COLO668 (cell line): ENCODE results near the gene TNS3.
"Not testable (repeated sequence)": the region's sequence is repeated elsewhere in the genome, so short reads cannot be mapped to it uniquely, and the experiment has no call there.

Source experiments
- DNase-seq: peaks from one replicate; lab custom pipeline; 2025; ENCODE audit not compliant: unreplicated experiment; lab: John Stamatoyannopoulos, UW

TNS3 gene

DNA sequence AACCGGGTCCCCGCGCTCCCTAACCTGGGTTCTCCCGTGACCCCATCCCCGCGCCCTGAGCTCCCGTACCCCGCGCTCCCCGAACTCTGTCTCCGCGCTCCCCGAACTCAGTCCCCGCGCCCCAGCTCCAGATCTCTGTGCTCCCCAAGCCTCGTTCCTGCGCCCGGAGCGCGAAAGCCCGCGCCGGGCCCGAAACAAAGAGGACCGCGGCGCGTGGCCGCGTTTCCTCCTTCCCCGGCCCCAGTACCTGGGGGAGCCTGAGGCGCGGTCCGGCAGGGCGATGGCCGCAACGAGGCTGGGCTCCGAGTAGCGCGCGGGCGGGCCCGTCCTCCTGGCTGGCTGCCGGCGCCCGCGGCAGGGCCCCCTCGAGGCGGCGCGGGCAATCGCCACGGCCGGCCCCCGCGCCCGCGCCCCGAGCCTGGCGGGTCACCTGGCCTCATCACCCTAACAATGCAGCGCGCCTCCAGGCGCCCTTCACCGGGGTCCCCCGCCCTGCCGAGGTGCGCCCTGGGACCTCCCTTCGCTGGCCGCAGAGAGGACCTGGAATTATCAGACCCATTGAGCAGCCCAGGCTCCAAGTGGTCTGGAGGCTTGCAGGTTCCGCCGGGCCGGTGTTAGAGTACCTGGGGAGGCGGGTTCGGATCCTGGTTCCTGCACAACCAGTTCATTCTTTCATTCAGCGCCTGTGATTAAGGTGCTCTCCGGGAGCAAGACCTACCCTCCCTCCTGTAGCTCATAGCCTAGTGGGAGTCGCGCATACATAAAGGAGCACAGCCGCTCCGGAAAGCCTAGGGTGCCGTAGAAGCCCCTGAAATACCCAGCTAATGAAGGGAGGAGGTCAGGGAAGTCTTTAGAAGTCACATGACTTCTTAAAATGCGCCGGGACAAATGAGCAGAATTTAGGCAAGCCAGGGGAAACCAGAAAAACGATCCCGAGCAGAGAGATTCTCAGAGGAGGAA lies at the start of gene TNS3:
TNS3 (minus strand) TSS at position 308 of the 960 bp plus-strand sequence. CDS start 142,475 bp downstream, outside the sequence.
- DNase-seq, result peak; percentile 88

DNA sequence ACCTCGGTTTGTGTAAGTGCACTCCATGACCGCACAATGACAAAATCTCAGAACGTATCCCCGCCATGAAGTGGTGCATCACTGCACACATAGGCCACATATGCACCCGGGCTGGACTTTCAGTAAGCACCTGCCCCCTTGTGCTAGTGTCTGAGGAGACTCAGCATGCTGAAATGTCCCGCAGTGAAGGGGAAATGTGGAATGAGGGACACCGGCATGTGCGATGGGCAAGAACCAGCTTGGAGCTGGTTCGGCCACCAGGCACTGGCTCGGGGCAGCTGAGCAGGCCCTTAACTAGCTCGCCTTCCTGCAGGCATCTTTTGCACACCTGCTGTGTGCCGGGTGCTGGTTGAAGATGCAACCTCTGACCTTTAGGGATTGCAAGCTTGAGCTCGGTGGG lies 49.8 kb upstream of the TNS3 start:
- DNase-seq, result no peak

DNA sequence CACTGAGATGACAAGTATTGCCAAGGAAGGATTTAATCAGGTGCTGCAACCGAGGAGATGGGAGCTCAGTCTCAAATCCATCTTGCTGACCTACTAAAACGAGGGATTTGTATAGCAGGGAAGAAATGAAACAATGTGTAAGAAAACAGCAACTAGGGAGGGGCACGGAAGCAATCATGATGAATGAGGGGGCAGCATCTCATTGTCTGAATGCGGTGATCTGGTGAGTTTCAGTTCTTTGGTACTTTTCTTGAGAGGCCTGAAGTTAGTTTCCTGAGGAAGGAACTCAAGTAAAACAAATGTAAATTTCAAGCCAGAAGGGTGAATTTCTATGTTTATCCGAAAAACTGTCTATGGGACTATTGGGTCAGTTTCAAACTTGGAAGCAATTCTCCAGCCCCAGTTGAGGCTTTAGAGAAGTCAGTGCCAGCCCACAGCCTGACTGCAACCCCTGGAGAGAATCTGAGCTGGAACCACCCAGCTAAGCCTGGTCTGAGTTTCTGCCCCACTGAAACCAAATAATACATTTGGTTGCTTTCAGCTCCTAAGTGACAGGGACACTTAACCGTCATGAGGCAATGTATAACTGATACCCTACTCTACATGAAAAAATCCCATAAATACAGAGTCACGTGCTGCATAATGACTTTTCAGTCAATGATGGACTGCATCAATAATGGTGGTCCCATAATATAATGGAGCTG lies 45.8 kb upstream of the TNS3 start:
- DNase-seq, result no peak

DNA sequence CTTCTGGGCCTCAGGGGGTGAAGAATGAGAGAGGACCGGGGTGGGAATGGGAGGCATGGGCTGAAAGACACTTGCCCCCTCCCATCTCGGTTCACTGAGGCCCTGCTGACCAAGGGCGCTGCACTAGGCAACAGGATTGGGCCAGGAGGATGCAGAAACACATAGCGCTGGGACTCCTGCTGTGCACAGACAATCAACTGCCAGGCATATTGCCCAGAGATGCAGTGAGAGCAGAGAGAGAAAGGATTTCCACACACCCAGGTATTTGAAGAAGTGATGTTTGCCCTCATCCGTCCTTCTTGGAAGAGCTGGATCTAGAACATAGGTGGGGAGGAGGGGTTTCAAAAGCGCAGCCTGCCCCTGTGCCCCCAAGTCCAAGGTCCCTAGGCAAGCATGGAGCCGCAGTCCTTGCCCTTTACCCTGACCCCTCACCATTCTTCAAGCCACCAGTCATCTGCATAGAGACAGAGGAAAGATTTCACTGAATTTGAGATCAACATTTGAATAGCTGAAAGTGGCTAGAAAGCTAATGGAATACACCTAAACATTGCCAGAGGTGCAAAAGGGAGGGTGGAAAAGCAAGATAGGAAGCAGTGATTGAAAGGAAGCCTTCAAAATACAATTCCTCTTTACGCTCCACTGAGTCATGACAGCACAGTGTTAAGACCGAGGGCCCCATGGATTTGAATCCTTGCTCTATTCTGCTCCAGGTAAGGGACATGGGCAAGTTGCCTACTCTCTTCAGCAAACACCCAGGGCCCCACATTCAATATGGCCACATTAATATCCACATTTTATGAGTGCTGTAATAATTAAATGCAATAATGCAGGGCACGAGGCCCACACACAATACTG lies 44.2 kb upstream of the TNS3 start:
- no peak for DNase-seq

DNA sequence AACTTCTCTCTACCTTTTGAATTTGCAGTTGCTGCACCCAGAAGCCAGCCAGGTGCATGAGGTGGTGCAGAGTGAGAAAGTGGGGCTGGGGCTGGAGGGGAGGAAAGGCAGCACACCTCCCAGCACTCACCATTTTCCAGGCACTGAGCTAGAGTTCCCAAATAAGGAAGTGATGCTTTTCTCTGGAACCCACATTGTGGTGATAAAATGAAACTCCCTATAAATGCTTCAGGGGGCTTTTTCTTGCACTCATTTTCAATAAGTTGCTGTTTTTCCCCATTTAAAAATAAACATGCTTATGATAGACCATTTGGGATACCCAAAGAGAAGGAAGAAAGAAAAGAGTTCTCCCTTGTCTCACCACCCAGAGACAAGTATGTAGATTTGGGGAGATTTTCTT lies 42.8 kb upstream of the TNS3 start:
- DNase-seq, result no peak

DNA sequence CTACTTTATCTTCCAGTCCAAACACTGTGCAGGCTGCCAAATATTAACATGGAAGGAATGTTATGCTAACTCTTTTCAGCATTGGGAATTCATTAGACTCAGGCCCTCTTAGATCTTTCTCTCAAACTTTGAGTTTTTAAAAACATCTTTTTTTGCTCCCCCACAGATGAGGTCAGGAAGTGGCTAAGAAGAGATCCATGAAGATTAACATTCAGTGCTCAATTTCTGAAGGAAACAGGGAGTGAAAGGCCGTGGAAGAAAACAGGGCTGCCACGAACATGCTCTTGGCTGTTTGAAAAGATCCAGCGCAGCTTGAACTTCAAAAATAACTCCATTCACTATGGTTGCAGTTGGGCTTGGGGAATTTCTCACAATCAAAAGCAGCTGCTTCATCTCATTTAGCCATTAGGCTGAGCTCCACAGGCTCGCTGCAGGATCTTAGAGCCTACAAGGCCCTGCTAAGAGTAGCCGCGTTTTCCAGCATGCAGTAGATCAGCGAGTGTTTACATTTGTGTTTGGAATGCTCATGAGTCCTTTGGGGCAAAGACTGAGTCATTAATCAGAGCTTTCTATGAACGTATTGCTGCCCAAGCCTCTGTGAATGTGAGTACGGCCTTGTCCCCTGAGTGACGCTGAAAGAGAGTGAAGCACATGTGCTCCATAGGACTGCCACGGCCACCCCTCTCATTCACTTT lies 41.2 kb upstream of the TNS3 start:
- DNase-seq, result no peak

DNA sequence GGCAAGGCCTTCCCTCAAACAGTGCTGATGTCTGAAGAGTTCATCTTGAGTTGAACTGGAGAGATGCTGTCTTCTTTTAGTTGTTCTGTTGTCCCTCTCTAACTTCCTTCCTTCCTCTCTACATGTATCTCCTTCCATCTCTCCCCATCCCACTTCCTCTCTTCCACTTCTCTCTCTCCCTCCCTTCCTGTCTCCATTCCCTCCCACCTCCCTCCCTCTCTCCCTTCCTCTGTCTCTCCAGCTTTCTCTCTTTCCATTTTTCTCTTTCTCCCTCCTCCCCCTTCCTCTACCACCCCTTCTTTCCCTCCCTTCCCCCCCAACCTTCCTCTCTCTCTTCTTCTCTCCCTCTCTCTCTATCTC lies 40.7 kb upstream of the TNS3 start:
- DNase-seq, result no peak

DNA sequence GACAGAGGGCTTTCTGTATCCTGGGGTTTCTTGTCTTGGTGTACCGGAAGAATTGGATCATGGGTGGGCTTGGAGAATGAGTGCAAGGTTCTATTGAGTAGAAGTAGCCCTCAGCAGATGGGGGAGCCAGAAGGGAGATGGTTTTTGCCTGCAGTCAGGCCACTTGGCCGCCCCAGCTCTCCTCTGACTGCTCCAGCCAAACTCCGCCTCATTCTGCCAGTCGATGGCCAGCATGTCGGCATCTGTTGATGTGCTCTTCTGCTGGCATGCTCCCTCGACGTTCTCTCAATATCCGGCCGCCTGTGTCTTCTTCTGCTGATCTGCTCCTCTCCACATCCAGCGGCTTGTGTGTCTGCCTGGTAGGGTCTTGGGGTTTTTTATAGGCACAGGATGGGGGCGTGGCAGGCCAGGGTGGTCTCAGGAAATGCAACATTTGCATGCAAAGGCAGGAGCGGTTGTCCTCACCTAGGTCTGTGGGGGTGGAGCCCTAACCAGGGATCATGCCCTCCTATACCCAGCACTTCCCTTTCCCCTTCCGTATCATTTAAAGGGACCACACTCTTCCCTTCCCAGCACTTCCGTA lies 40.2 kb upstream of the TNS3 start:
- no peak for DNase-seq

DNA sequence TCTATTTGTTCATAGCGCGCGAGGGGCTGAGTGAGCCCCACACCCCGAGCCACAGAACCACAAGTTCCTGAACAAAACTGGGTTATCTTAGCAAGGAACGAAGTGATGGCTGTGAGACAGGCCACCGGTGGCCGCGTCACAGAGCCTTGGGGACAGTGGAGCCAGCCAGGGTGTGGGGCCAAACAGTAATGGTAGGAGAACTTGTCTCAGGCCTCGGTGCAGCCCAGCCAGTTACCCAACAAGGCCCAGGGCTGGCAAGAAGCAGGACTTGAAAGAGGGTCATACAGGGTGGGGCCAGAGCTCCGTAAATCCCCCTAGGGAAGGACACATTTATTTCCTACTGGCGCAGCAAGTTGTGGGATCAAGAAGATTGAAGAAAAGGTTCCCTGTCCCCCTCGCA lies 39.4 kb upstream of the TNS3 start:
- DNase-seq, result no peak

DNA sequence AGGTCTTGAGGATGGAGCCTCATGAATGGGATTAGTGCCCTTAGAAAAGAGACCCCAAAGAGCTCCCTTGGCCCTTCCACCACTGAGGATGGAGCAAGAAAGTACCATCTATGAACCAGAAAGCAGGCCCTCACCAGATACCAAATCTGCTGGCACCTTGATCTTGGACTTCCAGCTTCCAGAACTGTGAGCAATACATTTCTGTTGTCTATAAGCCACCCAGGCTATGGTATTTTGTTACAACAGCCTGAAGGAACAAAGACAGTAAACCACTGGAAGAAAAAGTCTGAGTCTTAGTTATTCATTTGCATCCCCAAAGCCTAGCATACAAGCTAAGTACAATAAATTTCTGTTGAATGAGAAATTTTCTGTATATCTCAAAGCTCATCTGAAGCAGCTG lies 37.9 kb upstream of the TNS3 start:
- no peak for DNase-seq

DNA sequence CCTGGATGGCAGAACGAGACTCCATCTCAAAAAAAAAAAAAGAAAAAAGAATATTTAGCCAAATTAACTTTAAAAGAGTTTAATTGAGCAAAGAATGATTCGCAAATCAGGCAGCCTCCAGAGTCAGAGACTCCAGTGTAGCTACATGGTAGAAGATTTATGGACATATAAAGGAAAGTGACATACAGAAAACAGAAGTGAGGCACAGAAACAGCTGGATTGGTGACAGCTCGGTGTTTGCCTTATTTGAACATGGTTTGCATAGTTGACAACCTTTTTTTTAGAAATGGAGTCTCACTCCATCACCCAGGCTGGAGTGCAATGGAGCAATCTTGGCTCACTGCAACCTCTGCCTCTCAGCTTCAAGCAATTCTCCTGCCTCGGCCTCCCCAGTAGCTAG lies 35.2 kb upstream of the TNS3 start:
- DNase-seq, result no peak

DNA sequence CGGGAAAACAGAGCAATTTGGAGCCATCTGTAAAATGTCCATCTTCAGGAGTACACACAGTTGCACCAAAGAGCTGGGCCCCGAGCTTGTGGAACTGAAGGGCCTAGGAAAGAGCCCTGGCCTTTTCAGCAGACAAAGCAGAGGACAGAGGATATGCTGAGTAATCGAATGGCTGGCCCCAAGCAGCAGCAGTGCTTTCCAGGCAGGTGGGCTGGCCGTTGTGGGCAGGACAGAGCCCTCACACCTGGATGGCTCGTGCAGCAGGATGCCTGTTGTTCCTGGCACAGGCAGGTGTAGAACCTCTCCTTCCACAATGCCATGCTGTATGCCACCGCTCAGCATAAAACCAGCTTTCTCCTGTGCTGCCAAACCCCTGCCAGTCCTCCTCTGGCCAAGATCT lies 32.5 kb upstream of the TNS3 start:
- DNase-seq, result peak; percentile 34

DNA sequence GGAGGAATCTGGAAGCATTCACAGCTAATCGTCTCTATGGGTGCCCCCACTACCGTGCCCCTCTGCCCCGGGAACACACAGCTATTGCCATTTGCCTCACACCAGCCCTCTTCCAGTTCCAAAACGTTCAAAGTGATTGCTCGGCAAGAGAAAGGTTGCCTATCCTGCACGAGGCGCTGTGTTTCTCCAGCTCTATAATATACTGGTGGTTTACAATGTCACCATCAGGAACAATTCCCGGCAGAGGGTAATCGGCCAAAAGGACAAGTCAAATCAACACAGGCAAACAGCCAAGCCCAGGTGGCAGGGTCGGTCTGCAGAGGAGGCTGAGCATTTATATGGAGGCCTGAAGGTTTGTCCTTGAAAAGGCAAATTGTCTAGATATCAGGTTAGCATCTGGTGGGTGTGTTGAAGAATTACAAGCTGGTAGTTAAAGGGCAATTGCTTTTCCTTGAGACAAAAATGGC lies 29.2 kb upstream of the TNS3 start:
- no peak for DNase-seq

DNA sequence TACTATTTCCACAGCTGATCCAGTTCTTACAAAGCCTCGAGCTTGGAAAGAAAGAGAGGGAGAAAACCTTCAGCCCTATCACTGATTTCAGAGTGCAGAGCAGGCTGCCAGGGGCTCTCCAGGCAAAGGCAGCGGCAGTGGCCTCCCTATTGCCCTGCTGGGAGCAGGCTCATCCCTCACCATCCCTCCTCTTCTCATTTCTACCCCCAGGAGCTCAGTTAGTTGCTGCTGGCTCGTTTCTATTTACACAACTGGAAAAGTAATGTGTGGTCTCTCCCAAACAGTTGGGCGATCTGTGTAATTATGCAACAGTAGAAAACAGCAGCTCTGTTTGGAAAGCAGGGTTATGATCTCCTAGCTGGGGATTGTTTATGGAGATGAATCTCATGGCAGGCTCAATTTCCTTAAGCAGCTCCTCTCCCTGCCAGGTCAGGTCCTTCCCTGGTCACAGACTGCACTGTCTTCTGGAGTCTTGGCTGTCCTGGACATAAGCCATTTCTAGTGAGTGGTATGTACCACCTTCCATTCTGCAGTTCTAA lies 28.7 kb upstream of the TNS3 start:
- no peak for DNase-seq

DNA sequence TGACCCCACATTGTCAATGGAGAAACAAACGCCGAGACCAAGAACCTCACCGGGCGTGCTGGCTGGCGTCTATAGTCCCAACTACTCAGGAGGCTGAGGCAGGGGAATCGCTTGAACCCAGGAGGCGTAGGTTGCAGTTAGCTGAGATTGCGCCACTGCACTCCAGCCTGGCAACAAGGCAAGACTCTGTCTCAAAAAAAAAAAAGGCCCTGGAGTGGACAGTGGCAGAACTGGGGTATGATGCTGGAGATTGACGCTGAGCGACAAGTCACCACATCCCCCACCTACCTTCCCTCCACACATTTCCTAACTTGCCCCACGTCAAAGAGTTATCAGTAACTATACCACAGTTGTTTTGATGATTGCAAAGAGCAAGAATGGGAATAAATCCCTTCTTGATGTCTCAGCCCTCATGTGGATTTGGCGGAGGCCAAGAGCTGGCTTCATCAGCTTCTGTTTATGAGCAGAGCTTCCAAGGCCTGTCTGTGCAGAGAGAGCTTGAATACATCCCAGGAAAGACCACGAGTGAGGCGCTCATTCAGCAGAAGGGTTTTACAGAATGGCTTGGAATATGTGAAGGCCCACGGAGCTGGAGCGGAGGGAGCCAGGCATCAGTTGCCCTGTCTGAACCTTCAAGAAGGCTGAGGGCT lies 28.0 kb upstream of the TNS3 start:
- DNase-seq, result no peak

DNA sequence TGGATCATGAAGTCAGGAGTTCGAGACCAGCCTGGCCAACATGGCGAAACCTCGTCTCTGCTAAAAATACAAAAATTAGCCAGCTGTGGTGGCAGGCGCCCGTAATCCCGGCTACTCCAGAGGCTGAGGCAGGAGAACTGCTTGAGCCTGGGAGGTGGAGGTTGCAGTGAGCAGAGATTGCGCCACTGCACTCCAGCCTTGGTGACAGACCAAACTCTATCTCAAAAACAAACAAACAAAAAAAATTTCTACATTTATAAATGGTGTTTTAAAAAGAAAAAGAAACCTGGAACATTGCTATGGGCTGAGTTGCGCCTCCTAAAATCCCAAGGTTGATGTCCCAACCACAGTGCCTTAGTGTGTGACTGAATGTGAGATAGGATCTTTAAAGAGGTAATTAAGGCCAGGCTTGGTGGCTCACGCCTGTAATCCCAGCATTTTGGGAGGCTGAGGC lies 24.7 kb upstream of the TNS3 start:
- not testable (repeated sequence) for DNase-seq

DNA sequence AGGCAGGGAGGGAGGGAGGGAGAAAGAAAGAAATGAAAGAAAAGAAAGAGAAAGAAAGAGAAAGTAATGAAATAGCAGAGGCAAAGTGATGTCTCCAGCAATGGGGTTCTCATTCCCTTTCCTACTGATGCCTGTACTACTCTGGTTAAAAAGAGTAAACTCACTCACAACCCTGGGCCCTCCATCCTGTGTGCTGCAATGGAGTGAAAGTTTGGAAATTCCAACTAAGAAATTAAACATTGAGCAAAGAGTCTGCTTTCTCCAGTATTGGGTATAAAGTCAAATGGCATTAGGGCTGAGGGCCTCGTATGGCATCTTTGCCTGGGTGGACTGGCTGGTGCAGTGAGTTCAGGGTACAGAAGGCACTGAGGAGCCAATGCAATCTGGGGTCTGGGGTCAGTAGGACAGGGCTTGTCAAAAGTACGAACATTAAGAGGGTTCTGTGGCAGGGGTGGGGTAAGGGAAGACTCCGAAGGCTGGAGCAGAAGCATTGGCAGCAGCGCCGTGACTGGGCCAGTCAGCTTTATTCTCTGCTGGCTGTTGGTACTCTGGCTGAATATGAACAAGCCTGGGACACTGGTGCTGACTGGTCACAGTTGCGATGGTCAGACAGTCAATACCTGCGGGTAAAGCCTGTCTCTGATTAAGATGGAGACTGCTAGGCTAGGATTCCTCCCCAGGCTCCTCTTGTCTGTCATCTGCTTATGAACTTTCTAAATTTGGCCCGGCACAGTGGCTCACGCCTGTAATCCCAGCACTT lies 24.1 kb upstream of the TNS3 start:
- no peak for DNase-seq

DNA sequence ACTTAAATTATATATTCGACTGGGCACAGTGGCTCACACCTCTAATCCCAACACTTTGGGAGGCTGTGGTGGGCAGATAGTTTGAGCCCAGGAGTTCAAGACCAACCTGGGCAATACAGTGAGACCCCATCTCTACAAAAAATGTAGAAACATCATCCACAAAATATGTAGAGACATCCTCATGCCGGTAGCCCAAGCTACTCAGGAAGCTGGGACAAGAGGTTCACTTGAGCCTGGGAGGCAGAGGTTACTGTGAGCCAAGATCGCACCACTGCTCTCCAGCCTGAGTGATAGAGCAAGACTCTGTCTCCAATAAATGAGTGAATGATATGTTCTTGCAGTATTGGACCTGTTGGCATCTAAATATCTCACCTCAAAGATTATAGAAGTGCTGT lies 22.6 kb upstream of the TNS3 start:
- no peak for DNase-seq
